NCI-H82 (cell line): Measurements from ENCODE around the gene AFF1.

Source experiments
- DNase-seq: peaks from one replicate; lab custom pipeline; 2025; lab: John Stamatoyannopoulos, UW

Gene AFF1

GRCh38 chr4:86921608-86922252, 13.1 kb upstream of the AFF1 start:
- DNase-seq = no peak

DNA sequence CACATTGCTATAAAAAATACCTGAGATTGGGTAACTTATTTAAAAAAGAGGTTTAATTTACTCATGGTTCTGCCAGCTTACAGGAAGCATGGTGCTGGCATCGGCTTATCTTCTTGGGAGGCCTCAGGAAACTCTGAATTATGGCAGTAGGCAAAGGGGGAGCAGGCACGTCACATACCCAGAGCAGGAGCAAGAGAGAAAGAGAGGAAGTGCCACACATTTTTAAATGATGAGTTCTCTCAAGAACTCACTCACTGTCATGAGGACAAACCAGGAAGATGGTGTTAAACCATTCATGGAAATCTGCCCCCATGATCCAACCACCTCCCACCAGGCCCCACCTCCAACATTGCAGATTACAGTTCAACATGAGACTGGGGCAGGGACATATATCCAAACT, 10.0 kb upstream of the AFF1 start:
- no peak for DNase-seq

- DNase-seq = no peak
Observed at GRCh38 chr4:86926435-86927086, 8.2 kb upstream of the AFF1 start.

DNA sequence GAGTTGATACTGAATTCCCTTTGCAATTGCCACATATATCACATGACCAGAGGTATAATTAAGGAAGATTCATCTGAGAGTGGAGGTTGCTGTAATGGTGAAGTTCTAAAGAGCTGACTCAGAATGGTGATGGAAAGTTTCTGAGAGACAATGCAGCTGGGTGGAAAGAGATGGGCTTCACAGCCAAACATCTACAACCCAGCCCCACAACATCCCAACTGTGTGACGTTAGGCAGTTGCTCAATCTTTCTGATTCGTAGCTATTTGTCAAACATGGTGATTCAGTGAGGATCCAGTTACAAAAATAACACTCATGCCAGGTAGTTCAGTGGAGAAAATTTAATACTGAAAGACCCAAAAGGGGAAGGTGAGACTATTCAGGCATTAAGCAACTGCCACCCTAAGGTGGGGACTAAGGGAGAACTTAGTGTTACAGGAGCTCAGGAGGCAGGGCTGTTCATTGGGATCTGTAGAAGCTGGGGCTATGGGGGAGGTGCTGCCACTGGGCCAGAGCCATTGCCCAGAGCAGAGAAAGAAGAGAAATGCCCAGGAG, 6.9 kb upstream of the AFF1 start:
- DNase-seq = no peak

- DNase-seq = no peak
Observed at GRCh38 chr4:86928400-86929255, 6.2 kb upstream of the AFF1 start.

DNA sequence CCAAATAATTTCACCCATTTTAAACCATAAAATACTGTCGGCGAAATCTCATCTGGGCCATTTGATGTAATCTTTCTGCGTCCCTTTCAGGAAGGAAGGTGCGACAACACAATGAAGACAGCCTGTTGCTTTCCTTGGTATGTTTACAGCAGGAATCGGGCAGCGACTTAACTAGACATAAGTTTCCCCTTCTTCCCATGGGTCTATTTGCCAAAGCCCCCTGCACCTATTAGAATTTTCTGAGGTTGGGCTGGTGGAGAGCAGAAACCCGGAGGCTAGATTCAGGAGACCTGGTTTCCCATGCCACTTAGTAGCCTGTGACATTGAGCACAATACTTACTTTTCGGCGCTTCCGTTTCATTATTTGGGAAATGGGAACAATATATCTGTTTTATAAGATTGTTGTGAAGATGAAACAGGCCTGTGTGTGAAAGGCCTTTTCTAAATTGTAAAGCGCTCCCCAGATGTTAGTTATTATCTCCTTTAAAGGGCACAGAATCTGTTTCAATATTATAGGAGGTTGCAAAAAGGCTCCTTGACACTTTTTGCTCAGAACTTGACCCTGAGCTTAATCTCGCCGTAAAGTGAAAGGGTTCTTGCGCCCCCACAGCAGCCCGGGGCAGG, 552 bp upstream of the AFF1 start:
- peak; percentile 38 for DNase-seq

DNA sequence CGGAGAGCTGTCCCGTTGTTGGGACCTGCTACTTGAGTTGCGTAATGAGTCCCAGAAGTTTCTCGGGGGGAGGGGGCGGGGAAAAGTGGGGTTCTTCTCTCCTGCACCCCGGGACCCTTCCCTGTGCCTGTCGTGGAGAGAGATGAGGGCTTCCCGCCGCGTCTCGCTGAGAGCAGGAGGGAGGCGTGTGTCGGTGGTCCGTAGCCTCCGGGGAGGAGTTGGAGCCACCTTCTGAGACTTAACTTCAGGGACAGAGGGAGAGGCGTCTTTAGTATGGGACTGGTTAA, 698 bp downstream of the AFF1 start:
- DNase-seq = no peak

DNA sequence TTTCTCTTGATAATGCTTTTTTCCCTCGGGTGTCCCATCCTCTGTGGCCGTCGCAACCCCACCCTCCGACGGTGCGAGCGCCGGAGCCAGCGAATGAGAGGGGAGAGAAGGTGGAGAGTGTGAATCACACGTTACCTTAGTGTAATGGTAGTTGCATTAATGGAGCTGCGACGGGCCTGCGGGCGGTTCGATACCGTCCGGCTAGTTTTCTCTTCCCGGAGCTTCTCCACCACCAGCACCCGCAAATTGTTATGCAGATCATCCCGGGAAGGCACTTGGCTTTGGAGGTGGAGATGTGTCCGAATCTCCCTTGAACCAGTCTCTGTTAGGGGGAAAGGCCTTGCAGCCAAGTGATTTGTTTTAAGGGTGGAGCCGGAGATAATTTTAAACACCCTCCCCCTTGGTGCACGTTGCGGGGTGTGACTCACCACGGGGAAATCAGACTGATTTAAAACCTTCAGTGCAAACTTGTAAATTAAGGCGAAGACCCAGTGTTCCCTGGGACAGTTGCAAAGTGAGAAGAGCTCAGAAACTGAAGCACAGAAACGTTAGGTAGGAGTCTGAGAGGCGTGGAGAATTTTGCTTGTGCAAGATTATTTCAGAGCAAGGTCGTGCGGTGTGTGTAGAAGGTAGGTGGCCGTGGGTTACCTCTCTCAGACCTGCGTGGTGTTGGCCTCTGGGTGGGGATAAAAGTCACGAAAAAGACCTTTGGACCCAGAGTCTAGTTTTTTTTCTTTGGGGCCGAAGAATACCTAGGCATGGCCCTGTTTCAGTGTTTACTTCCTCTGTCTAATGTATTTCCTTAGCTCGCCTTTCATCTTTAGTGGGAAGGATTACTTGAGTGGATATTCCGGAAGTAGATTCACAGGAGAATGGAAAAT, 1.3 kb downstream of the AFF1 start:
- peak; percentile 63 for DNase-seq

- DNase-seq = no peak
Observed at GRCh38 chr4:86938771-86939520, 4.1 kb downstream of the AFF1 start.

DNA sequence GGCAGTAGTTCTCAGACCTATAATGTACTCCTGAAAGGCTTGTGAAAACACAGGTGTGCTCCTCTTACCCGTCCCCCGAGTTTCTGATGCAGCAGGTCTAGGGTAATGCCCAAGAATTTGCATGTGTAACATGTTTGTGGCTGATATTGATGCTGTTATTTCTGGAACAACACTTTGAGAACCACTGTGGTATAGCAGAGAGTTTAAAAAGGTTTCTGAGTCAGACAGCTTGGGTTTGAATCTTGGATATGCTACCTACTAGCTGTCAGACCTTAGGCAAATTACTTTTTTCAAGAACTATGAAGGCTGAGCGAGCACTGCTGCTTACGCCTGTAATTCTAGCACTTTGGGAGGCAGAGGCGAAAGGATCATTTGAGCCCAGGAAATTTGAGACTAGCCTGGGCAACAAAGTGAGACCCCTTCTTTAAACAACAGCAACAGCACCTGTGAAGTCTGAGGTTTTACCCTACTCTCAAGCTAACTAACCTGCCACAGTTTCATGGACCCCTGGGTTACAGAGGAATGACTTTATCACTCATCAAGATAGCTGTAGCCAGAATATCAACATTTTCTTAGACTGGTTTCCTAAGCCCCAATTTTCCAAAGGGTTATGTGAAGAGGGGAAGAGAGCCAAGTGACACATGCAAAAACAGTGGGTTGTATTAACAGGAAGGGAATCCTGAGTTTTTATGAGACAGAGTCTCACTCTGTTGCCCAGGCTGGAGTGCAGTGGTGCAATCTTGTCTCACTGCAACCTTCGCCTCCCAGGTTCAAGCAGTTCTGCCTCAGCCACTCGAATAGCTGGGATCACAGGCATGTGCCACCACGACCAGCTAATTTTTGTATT, 5.1 kb downstream of the AFF1 start:
- no peak for DNase-seq

GRCh38 chr4:86940920-86941460, 6.2 kb downstream of the AFF1 start:
- DNase-seq = no peak

- no peak for DNase-seq
Observed at GRCh38 chr4:86942185-86942666, 7.4 kb downstream of the AFF1 start.

GRCh38 chr4:86944964-86945781, 10.4 kb downstream of the AFF1 start:
- DNase-seq = no peak

GRCh38 chr4:86946868-86947500, 12.2 kb downstream of the AFF1 start:
- DNase-seq = no peak

DNA sequence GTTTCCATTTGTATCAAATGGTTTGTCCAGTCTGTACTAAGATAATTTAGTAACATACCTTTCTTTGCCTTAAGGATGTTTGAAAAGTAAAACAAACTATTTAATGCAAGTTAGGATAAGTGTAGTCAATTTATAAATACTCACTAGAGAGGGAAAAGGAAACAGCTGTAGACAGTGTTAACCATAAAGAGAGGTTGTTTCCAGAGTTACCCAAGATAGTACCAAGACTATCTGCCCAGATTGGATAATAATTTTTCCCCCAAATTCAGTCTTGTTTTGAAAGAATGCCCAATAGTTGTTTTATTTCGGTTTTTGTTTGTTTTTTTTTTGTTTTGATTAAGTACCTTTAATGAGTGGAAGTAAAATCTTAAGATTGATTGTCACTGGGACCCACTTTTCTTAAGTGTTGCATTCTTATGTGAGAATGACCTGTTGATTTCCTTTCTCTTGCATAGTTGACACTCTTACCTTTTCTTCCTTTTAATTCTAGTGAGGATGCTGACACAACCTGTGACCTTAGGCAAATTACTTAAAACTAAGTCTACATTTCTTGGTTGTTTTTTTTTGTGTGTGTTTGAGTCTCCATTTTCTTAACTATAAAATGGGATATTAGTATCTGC, 12.8 kb downstream of the AFF1 start:
- no peak for DNase-seq

DNA sequence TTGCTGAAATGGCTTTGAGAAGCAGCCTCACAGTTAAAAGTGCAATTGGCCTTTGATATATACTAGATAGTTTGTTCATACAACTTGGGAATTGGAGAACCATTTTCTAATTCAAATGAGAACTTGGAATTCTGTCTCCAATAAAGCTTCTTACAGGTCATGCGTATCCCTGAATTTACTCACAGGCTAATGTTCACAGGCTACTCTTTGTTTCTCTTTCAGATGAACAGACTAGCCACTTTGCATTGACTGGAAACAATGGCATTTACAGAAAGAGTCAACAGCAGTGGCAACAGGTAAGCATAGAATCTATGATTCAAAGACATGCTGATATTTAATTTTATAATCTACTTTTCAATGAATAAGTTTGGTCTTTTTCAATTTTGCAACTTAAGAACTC, 13.5 kb downstream of the AFF1 start:
- no peak for DNase-seq

GRCh38 chr4:86950831-86951525, 16.2 kb downstream of the AFF1 start:
- DNase-seq = no peak
